BE2C (cell line): ENCODE results near the gene AASDH.

Experiments used
- DNase-seq: peaks from one replicate; pipeline ENCODE4 v3.0.0-alpha.2; 2020
- H3K27me3 ChIP-seq: fragments of 250-450 bp; sonication (Bioruptor Pico); 2 replicates; pipeline ENCODE4 v1.5.1; 2020; ENCODE audit warnings: mild to moderate bottlenecking
- H3K36me3 ChIP-seq: fragments of 250-450 bp; sonication (Bioruptor Pico); 2 replicates; pipeline ENCODE4 v1.5.1; 2020; ENCODE audit warnings: mild to moderate bottlenecking
- H3K4me1 ChIP-seq: fragments of 250-450 bp; sonication (Bioruptor Pico); 2 replicates; pipeline ENCODE4 v1.5.1; 2020
- H3K4me3 ChIP-seq: 2 replicates; pipeline ENCODE4 v1.5.1; 2011; ENCODE audit warnings: low read depth, low read length
- H3K9me3 ChIP-seq: fragments of 250-450 bp; sonication (Bioruptor Pico); 2 replicates; pipeline ENCODE4 v1.5.1; 2020
- CTCF ChIP-seq: IDR thresholded peaks from 2 replicates; pipeline ENCODE4 v1.5.1; 2012; ENCODE audit warnings: mild to moderate bottlenecking, low read depth, low read length

Gene AASDH

GRCh38 chr4:56326363-56326762 lies 60.9 kb downstream of the AASDH start:
- H3K36me3 ChIP-seq = peaks cover 36% of the 10 kb centered on the region
- no peaks in the 10 kb centered on the region for H3K9me3 ChIP-seq
- DNase-seq = no peak
- H3K27me3 ChIP-seq = no peaks in the 10 kb centered on the region
- no peak for TF ChIP-seq CTCF
- H3K4me3 ChIP-seq = no peak overlapping the region
- H3K4me1 ChIP-seq = no peaks in the 10 kb centered on the region

DNA sequence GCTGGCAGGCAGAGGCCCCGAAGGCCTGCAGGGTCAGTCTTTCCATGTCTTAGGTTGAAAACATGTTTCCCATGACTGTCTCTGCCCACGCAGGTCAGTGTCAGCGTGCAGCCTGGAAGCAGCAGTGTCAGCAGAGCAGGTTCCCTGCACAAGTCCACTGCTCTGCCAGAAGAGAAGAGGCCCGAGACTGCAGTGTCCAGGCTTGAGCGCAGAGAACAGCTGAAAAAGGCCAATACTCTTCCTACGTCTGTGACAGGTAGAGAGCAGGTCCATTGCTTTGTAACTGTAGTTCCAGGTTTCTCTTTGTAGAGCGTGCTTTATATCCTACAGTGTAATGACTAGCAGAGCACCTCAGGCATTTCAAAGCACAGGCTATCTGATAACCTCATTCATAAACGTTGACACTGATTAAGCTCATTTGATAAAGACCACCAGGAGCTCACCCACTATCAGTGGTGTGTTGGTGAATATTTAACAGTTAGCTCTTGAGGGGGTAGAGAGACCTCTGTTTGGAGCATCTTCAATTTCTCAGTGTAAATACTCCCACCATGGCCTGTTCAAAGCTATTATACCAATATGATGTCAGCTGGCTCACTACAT lies 63.2 kb downstream of the AASDH start:
- no peaks in the 10 kb centered on the region for H3K27me3 ChIP-seq
- no peaks in the 10 kb centered on the region for H3K9me3 ChIP-seq
- DNase-seq = no peak
- H3K36me3 ChIP-seq = peaks cover 38% of the 10 kb centered on the region
- TF ChIP-seq CTCF = no peak
- H3K4me3 ChIP-seq = no peak overlapping the region
- H3K4me1 ChIP-seq = no peaks in the 10 kb centered on the region

DNA sequence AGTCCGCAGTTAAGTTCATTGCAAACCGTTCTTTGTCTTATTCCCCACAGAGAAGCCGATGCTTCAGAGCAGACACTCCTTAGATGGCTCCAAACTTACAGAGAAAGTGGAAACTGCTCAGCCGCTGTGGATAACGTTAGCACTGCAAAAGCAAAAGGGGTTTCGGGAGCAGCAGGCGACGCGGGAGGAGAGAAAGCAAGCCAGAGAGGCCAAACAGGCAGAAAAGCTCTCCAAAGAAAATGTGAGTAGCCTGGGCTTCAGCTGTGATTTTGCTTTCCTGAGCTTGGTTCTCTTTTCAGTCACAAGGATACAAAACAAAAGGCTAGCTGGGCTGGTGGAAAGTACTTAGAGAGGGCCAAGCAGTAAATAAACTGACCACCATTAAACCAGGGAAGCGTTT lies 64.0 kb downstream of the AASDH start:
- DNase-seq = no peak
- H3K4me1 ChIP-seq = no peaks in the 10 kb centered on the region
- no peaks in the 10 kb centered on the region for H3K27me3 ChIP-seq
- no peak overlapping the region for H3K4me3 ChIP-seq
- H3K9me3 ChIP-seq = no peaks in the 10 kb centered on the region
- TF ChIP-seq CTCF = no peak
- peaks cover 38% of the 10 kb centered on the region for H3K36me3 ChIP-seq

DNA sequence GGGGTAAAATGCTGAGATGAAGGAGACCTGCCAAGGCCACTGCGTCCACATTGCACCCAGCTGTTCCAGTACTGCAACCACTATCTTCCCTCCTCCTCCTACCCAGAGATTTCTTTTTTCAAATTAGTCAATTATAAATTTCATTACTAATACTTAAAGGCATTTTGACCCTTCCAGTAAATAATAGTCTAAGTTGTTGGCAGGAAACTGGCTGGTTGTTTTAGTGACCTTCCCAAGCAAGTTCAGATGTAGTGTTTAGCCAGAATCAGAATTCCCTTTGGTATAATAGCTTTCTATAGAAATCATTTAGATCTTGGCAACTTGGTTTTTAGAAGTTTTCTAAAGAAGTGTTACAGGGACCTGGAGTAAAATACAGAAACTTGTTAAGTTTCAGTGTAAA lies 66.0 kb downstream of the AASDH start:
- peaks cover 38% of the 10 kb centered on the region for H3K36me3 ChIP-seq
- H3K4me3 ChIP-seq = no peak overlapping the region
- TF ChIP-seq CTCF = no peak
- H3K9me3 ChIP-seq = no peaks in the 10 kb centered on the region
- no peak for DNase-seq
- no peaks in the 10 kb centered on the region for H3K27me3 ChIP-seq
- H3K4me1 ChIP-seq = no peaks in the 10 kb centered on the region

- Histone ChIP-seq H3K36me3 (peaks cover 42% of the 10 kb centered on the region), H3K27me3 (no peaks in the 10 kb centered on the region), H3K4me1 (no peaks in the 10 kb centered on the region), H3K4me3 (no peak overlapping the region), H3K9me3 (no peaks in the 10 kb centered on the region)
- no peak for TF ChIP-seq CTCF
- no peak for DNase-seq
Measured at GRCh38 chr4:56320293-56320692, 67.0 kb downstream of the AASDH start.

- H3K4me3 ChIP-seq = no peak overlapping the region
- H3K4me1 ChIP-seq = no peaks in the 10 kb centered on the region
- TF ChIP-seq CTCF = no peak
- H3K9me3 ChIP-seq = no peaks in the 10 kb centered on the region
- H3K36me3 ChIP-seq = peaks cover 43% of the 10 kb centered on the region
- no peak for DNase-seq
- no peaks in the 10 kb centered on the region for H3K27me3 ChIP-seq
Measured at GRCh38 chr4:56318555-56318954, 68.7 kb downstream of the AASDH start.
